ENCODE results near the gene PHF21B. TPM values are rescaled to one million over a fixed set of nuclear protein-coding genes. Genes with fewer than 3 reads are reported as not detected.
A peak's percentile ranks its signal among the peaks of the same experiment; 100 is the strongest.

PHF21B gene
- total and polyA plus RNA-seq, 4 donors, result 3.3 to 12.7 (median 9.2) TPM

GRCh38 chr22:44983878-44984482 is 25.8 kb downstream of the PHF21B start:
- Histone ChIP-seq H3K27me3 (ENCODE audit: control insufficient read depth, insufficient read depth, low read length) (no peaks in the 10 kb centered on the region), H3K4me3 (ENCODE audit: low read depth, low read length) (no peak overlapping the region), H3K27ac (ENCODE audit: low read depth, low read length) (no peak overlapping the region), H3K9me3 (ENCODE audit: control insufficient read depth, insufficient read depth, low read length) (no peaks in the 10 kb centered on the region), H3K36me3 (ENCODE audit: control insufficient read depth, insufficient read depth, low read length) (peaks cover 20% of the 10 kb centered on the region), H3K4me1 (ENCODE audit: control insufficient read depth, insufficient read depth, low read length) (peaks cover 18% of the 10 kb centered on the region)
- 100% methylated on average over 4 of the region's 4 CpGs for WGBS (ENCODE audit: insufficient coverage)
- no peak for DNase-seq (ENCODE audit: low read depth in 4 of 6, low spot score in 6 of 6)

GRCh38 chr22:44982445-44982844 is 27.4 kb downstream of the PHF21B start:
- peaks cover 21% of the 10 kb centered on the region for H3K36me3 ChIP-seq (ENCODE audit: control insufficient read depth, insufficient read depth, low read length)
- no peaks in the 10 kb centered on the region for H3K27me3 ChIP-seq (ENCODE audit: control insufficient read depth, insufficient read depth, low read length)
- H3K27ac ChIP-seq (ENCODE audit: low read depth, low read length), result no peak overlapping the region
- H3K4me1 ChIP-seq (ENCODE audit: control insufficient read depth, insufficient read depth, low read length), result peaks cover 18% of the 10 kb centered on the region
- H3K9me3 ChIP-seq (ENCODE audit: control insufficient read depth, insufficient read depth, low read length), result no peaks in the 10 kb centered on the region
- H3K4me3 ChIP-seq (ENCODE audit: low read depth, low read length), result no peak overlapping the region
- WGBS (ENCODE audit: insufficient coverage), result 85% methylated on average over 5 of the region's 9 CpGs
- DNase-seq (ENCODE audit: low read depth in 4 of 6, low spot score in 6 of 6), result no peak

- H3K36me3 ChIP-seq (ENCODE audit: control insufficient read depth, insufficient read depth, low read length), result peaks cover 20% of the 10 kb centered on the region
- H3K4me3 ChIP-seq (ENCODE audit: low read depth, low read length), result no peak overlapping the region
- no peaks in the 10 kb centered on the region for H3K27me3 ChIP-seq (ENCODE audit: control insufficient read depth, insufficient read depth, low read length)
- peaks cover 18% of the 10 kb centered on the region for H3K4me1 ChIP-seq (ENCODE audit: control insufficient read depth, insufficient read depth, low read length)
- no peak for DNase-seq (ENCODE audit: low read depth in 4 of 6, low spot score in 6 of 6)
- no peak overlapping the region for H3K27ac ChIP-seq (ENCODE audit: low read depth, low read length)
- WGBS (ENCODE audit: insufficient coverage), result 70% methylated on average over 10 of the region's 11 CpGs
- no peaks in the 10 kb centered on the region for H3K9me3 ChIP-seq (ENCODE audit: control insufficient read depth, insufficient read depth, low read length)
Observed at GRCh38 chr22:44981857-44982256, 27.9 kb downstream of the PHF21B start.

- peaks cover 28% of the 10 kb centered on the region for H3K4me1 ChIP-seq (ENCODE audit: control insufficient read depth, insufficient read depth, low read length)
- H3K27me3 ChIP-seq (ENCODE audit: control insufficient read depth, insufficient read depth, low read length), result no peaks in the 10 kb centered on the region
- WGBS (ENCODE audit: insufficient coverage), result 83% methylated on average over 6 of the region's 6 CpGs
- H3K27ac ChIP-seq (ENCODE audit: low read depth, low read length), result no peak overlapping the region
- no peak for DNase-seq (ENCODE audit: low read depth in 4 of 6, low spot score in 6 of 6)
- peaks cover 9% of the 10 kb centered on the region for H3K36me3 ChIP-seq (ENCODE audit: control insufficient read depth, insufficient read depth, low read length)
- no peak overlapping the region for H3K4me3 ChIP-seq (ENCODE audit: low read depth, low read length)
- no peaks in the 10 kb centered on the region for H3K9me3 ChIP-seq (ENCODE audit: control insufficient read depth, insufficient read depth, low read length)
Observed at GRCh38 chr22:44979154-44979553, 30.7 kb downstream of the PHF21B start.

GRCh38 chr22:44975427-44976262 is 34.2 kb downstream of the PHF21B start:
- no peaks in the 10 kb centered on the region for H3K27me3 ChIP-seq (ENCODE audit: control insufficient read depth, insufficient read depth, low read length)
- peaks cover 18% of the 10 kb centered on the region for H3K36me3 ChIP-seq (ENCODE audit: control insufficient read depth, insufficient read depth, low read length)
- no peak overlapping the region for H3K4me3 ChIP-seq (ENCODE audit: low read depth, low read length)
- DNase-seq (ENCODE audit: low read depth in 4 of 6, low spot score in 6 of 6), result peak in 4 of 6 donors; percentile 65 to 89 (median 70)
- peaks cover 40% of the 10 kb centered on the region for H3K4me1 ChIP-seq (ENCODE audit: control insufficient read depth, insufficient read depth, low read length)
- no peak overlapping the region for H3K27ac ChIP-seq (ENCODE audit: low read depth, low read length)
- no peaks in the 10 kb centered on the region for H3K9me3 ChIP-seq (ENCODE audit: control insufficient read depth, insufficient read depth, low read length)
- WGBS (ENCODE audit: insufficient coverage), result 50% methylated on average over 17 of the region's 22 CpGs

- no peak overlapping the region for H3K27ac ChIP-seq (ENCODE audit: low read depth, low read length)
- H3K4me3 ChIP-seq (ENCODE audit: low read depth, low read length), result no peak overlapping the region
- H3K27me3 ChIP-seq (ENCODE audit: control insufficient read depth, insufficient read depth, low read length), result no peaks in the 10 kb centered on the region
- H3K9me3 ChIP-seq (ENCODE audit: control insufficient read depth, insufficient read depth, low read length), result no peaks in the 10 kb centered on the region
- 83% methylated on average over 6 of the region's 9 CpGs for WGBS (ENCODE audit: insufficient coverage)
- no peak for DNase-seq (ENCODE audit: low read depth in 4 of 6, low spot score in 6 of 6)
- peaks cover 36% of the 10 kb centered on the region for H3K4me1 ChIP-seq (ENCODE audit: control insufficient read depth, insufficient read depth, low read length)
- peaks cover 24% of the 10 kb centered on the region for H3K36me3 ChIP-seq (ENCODE audit: control insufficient read depth, insufficient read depth, low read length)
Observed at GRCh38 chr22:44974454-44974853, 35.4 kb downstream of the PHF21B start.

GRCh38 chr22:44973829-44974228 is 36.0 kb downstream of the PHF21B start:
- Histone ChIP-seq H3K9me3 (ENCODE audit: control insufficient read depth, insufficient read depth, low read length) (no peaks in the 10 kb centered on the region), H3K27me3 (ENCODE audit: control insufficient read depth, insufficient read depth, low read length) (no peaks in the 10 kb centered on the region), H3K27ac (ENCODE audit: low read depth, low read length) (no peak overlapping the region), H3K4me1 (ENCODE audit: control insufficient read depth, insufficient read depth, low read length) (peaks cover 36% of the 10 kb centered on the region), H3K36me3 (ENCODE audit: control insufficient read depth, insufficient read depth, low read length) (peaks cover 18% of the 10 kb centered on the region), H3K4me3 (ENCODE audit: low read depth, low read length) (no peak overlapping the region)
- 89% methylated on average over 3 of the region's 8 CpGs for WGBS (ENCODE audit: insufficient coverage)
- no peak for DNase-seq (ENCODE audit: low read depth in 4 of 6, low spot score in 6 of 6)

- Histone ChIP-seq H3K36me3 (ENCODE audit: control insufficient read depth, insufficient read depth, low read length) (peaks cover 15% of the 10 kb centered on the region), H3K27me3 (ENCODE audit: control insufficient read depth, insufficient read depth, low read length) (no peaks in the 10 kb centered on the region), H3K9me3 (ENCODE audit: control insufficient read depth, insufficient read depth, low read length) (no peaks in the 10 kb centered on the region), H3K27ac (ENCODE audit: low read depth, low read length) (no peak overlapping the region), H3K4me1 (ENCODE audit: control insufficient read depth, insufficient read depth, low read length) (peaks cover 37% of the 10 kb centered on the region), H3K4me3 (ENCODE audit: low read depth, low read length) (no peak overlapping the region)
- 60% methylated on average over 22 of the region's 23 CpGs for WGBS (ENCODE audit: insufficient coverage)
- peak in 1 of 6 donors; percentile 63 for DNase-seq (ENCODE audit: low read depth in 4 of 6, low spot score in 6 of 6)
Observed at GRCh38 chr22:44972363-44973083, 37.3 kb downstream of the PHF21B start.

GRCh38 chr22:44971651-44972362 is 38.0 kb downstream of the PHF21B start:
- H3K4me1 ChIP-seq (ENCODE audit: control insufficient read depth, insufficient read depth, low read length), result peaks cover 37% of the 10 kb centered on the region
- no peaks in the 10 kb centered on the region for H3K9me3 ChIP-seq (ENCODE audit: control insufficient read depth, insufficient read depth, low read length)
- no peak overlapping the region for H3K27ac ChIP-seq (ENCODE audit: low read depth, low read length)
- no peak overlapping the region for H3K4me3 ChIP-seq (ENCODE audit: low read depth, low read length)
- no peaks in the 10 kb centered on the region for H3K27me3 ChIP-seq (ENCODE audit: control insufficient read depth, insufficient read depth, low read length)
- DNase-seq (ENCODE audit: low read depth in 4 of 6, low spot score in 6 of 6), result no peak
- 85% methylated on average over 7 of the region's 11 CpGs for WGBS (ENCODE audit: insufficient coverage)
- H3K36me3 ChIP-seq (ENCODE audit: control insufficient read depth, insufficient read depth, low read length), result peaks cover 17% of the 10 kb centered on the region

All from spinal cord (tissue), 10 donors.